ENCODE data around the gene CLIC1.

- TF ChIP-seq SIN3A (IDR thresholded peaks at IDR 0.05; ENCODE audit: low read depth, low read length) (no peak), CTCF (IDR thresholded peaks at IDR 0.05 in 2 of 3, conservative IDR thresholded peaks at IDR 0.05 in 1 of 3; ENCODE audit: control insufficient read depth in 2 of 3, extremely low read depth in 1 of 3, insufficient read depth in 1 of 3, low read depth in 3 of 3, low read length in 3 of 3) (no peak), POLR2A (IDR thresholded peaks at IDR 0.05; ENCODE audit: low read depth, low read length) (no peak), MLLT1 (IDR thresholded peaks at IDR 0.05) (no peak), RBBP5 (conservative IDR thresholded peaks at IDR 0.05) (no peak), SMAD1 (IDR thresholded peaks at IDR 0.05; ENCODE audit: low read depth, partially characterized antibody) (no peak), YBX1 (IDR thresholded peaks at IDR 0.05) (no peak), RAD51 (IDR thresholded peaks at IDR 0.05) (no peak)
These were observed 42.8 kb downstream of the CLIC1 start for GRCh38 chr6:31693535-31693934.

Data from GM12878 (cell line).